ENCODE results near the gene ZFYVE26. TPM values are rescaled to one million over a fixed set of nuclear protein-coding genes. Genes with fewer than 3 reads are reported as not detected.
"Not testable (repeated sequence)": the region's sequence is repeated elsewhere in the genome, so short reads cannot be mapped to it uniquely, and the experiment has no call there.

The ZFYVE26 gene
- total RNA-seq, 2 donors from 2014 or later, result 11.7 to 31.0 TPM

DNA sequence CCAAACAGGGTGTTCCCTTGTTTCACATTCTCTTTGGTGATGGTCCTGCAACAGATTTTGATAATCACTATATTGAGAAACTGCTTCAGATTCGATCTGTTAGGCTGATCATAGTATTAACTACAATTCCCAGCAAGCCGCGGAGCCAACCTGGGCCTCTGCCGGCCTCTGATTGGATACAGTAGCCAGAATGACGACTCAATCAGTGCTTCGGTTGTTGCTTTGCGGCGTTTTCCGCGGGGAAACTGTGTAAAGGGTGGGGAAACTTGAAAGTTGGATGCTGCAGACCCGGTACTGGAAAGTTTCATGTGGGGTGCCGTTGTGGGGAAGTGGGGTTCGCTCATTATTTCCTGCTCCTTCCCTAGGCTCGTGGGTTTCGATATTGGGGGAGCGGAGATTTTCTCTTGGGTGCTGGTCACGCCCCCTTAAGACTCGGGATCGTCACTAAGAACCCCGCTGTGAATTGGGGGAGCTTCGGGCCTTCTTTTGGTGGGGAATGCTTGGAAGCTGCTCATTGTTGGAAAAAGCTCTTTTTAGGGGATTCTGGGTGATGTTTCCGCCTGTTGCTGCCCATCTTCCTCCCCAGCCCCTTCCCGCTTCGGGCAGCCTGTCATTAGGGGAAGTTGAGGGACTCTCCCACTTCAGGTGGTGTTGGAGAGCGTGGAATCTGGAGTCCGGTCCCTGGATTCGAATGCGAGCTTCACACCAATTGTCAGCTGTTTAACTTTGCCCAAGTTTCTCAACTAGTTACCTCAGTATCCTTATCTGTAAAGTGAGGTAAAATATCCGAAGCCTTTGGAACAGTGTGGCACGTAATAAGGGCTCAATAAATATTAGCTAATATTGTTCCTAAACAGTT lies 3.4 kb upstream of the ZFYVE26 start, which contains the start of gene RAD51B:
TSS of gene RAD51B (plus strand) at position 217 of the 859 bp plus-strand sequence.
- Histone ChIP-seq H3K27ac (peak within 1 kb of the TSS in 3 of 4 donors; percentile 7 to 75 (median 72)), H3K9me3 (no peaks in the 10 kb centered on the region), H3K27me3 (no peaks in the 10 kb centered on the region), H3K4me3 (peak within 1 kb of the TSS; percentile 44 to 91), H3K4me1 (peaks cover 26% of the 10 kb centered on the region), H3K36me3 (replicated peaks in 1 of 2; ENCODE audit: insufficient read depth in 1 of 2, low read depth in 2 of 2) (no peaks in the 10 kb centered on the region)
- ATAC-seq (peak; percentile 78), DNase-seq (peak; percentile 85 to 90 (median 87))
- TF ChIP-seq, protein P1, sequence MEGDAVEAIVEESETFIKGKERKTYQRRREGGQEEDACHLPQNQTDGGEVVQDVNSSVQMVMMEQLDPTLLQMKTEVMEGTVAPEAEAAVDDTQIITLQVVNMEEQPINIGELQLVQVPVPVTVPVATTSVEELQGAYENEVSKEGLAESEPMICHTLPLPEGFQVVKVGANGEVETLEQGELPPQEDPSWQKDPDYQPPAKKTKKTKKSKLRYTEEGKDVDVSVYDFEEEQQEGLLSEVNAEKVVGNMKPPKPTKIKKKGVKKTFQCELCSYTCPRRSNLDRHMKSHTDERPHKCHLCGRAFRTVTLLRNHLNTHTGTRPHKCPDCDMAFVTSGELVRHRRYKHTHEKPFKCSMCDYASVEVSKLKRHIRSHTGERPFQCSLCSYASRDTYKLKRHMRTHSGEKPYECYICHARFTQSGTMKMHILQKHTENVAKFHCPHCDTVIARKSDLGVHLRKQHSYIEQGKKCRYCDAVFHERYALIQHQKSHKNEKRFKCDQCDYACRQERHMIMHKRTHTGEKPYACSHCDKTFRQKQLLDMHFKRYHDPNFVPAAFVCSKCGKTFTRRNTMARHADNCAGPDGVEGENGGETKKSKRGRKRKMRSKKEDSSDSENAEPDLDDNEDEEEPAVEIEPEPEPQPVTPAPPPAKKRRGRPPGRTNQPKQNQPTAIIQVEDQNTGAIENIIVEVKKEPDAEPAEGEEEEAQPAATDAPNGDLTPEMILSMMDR (IDR thresholded peaks at IDR 0.05), result no peak
- TF ChIP-seq POLR2A (IDR thresholded peaks at IDR 0.05), result peak in 2 of 3 donors; percentile 23 to 29
- WGBS, 2 donors, result 0% methylated on average over 29 to 30 of the region's 30 CpGs
- intact Hi-C loops (cut with DNase I), result no loop called here

DNA sequence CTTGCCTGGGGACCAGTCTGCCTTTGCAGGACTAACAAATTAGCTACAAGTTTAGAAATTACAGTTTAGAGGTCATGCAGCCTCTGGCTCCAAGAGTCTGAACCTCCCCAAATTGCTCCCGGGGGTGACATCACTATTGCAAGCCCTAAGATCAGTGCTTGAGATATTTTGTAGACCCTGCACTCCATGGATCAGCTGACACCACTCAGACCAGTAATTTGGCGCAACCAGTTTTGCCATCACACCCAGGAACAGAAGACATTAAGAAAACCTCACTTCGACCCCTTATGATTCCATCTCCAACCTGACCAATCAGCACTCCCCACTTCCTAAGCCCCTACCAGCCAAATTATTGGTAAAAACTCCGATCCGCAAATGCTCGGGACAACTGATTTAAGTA lies 2.1 kb upstream of the ZFYVE26 start:
- DNase-seq; ATAC-seq; intact Hi-C loops (cut with DNase I); H3K27ac ChIP-seq; H3K27me3 ChIP-seq; H3K36me3 ChIP-seq (replicated peaks in 1 of 2; ENCODE audit: insufficient read depth in 1 of 2, low read depth in 2 of 2); H3K4me3 ChIP-seq; H3K9me3 ChIP-seq: not testable (repeated sequence)
- WGBS, 2 donors, result 89% methylated on average over 6 of the region's 6 CpGs
- H3K4me1 ChIP-seq, result peaks cover 27% of the 10 kb centered on the region

DNA sequence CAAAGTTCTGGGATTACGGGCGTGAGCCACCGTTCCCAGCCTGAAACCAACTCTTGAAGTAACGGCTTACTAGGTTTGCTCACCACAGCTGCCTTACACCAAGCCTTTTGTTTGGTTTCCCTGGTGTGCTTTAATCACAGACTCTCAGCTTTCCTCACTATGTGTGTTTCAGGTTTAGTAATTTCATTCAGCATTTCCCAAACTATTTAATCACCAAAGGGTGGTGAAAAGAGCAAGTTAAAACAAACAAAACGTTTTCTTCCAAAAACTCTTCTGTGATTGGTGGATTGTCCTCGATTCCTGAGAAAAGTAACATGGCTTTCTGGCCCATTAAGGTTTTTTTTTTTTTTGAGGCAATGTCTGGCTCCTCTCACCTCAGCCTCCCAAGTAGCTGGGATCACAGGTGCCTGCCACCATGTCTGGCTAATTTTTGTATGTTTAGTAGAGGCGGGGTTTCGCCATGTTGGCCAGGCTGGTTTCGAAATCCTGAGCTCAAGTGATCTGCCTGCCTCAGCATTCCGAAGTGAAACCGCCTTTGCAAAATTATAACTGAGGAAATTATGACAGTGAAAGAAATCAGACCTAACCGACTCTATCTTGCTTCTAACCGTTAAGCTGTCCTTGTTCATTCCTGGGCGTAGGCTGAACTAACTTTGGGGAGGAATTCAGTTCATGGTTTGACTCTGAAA lies 1.5 kb upstream of the ZFYVE26 start:
- ATAC-seq (no peak), DNase-seq (no peak)
- Histone ChIP-seq H3K9me3 (no peaks in the 10 kb centered on the region), H3K4me1 (peaks cover 27% of the 10 kb centered on the region), H3K27me3 (no peaks in the 10 kb centered on the region), H3K36me3 (replicated peaks in 1 of 2; ENCODE audit: insufficient read depth in 1 of 2, low read depth in 2 of 2) (peaks cover 0 to 2% of the 10 kb centered on the region in 2 donors), H3K4me3 (no peak overlapping the region), H3K27ac (peak overlapping the region in 3 of 4 donors; percentile 75 to 91 (median 78))
- TF ChIP-seq POLR2A (IDR thresholded peaks at IDR 0.05), result no peak
- TF ChIP-seq, protein P1 (IDR thresholded peaks at IDR 0.05), result no peak
- intact Hi-C loops (cut with DNase I), result no loop called here
- 81 to 88% methylated on average over 14 of the region's 14 CpGs for WGBS, 2 donors

DNA sequence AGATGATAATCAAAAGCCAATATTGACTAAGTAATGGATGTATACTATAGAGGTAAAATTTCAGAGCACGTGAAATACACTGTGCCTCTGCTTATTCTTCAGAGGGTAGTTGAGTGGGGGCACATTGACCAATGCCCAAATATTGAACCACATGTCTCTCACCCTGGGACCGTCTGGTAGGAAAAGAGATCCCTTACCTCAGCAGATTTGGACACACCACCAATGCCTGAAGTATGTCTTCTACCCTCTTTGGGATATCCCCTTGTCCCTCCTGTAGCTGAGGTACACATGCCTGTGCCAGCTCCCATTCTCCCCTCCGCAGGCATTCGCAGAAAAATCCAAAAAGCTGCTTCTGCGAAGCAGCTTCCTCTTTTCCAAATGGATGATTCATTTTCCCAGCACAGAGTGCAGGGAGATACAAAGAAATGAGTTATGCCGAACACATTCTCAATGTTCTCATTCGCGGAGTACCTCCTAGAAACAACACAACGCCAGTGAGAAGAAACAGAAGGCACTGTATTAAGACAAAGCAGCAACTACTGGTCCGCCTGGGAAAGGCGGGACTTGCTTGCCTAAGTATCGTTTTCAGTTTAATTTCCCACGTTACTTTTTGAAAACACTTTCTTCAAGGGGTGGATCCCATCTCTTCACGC lies 691 bp downstream of the ZFYVE26 start:
- WGBS, 2 donors, result 5% methylated on average over 14 of the region's 14 CpGs
- H3K4me3 ChIP-seq, result peak overlapping the region; percentile 69 to 92
- TF ChIP-seq, protein P1 (IDR thresholded peaks at IDR 0.05), result no peak
- TF ChIP-seq POLR2A (IDR thresholded peaks at IDR 0.05), result no peak

DNA sequence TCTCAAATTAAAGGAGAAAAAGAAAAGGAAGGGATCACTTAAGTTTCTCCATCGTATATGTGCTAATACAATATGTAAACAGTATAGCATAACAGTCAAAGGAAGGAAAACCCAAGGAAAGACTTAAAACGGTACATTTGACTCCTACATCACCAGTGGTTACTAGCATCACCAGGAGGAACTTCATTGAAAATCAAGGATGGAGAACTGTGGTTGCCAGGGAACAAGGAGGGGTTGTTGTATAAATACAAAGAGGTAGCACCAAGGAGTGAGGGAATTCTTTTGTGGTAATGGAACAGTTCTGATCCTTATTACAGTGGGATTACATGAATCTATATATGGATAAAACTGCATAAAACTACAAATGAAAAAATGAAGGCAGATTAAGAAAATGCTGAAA lies 1.6 kb downstream of the ZFYVE26 start:
- peaks cover 0 to 2% of the 10 kb centered on the region in 2 donors for H3K36me3 ChIP-seq (replicated peaks in 1 of 2; ENCODE audit: insufficient read depth in 1 of 2, low read depth in 2 of 2)
- TF ChIP-seq, protein P1 (IDR thresholded peaks at IDR 0.05), result no peak
- TF ChIP-seq POLR2A (IDR thresholded peaks at IDR 0.05), result no peak
- H3K4me1 ChIP-seq, result peaks cover 21% of the 10 kb centered on the region
- no peaks in the 10 kb centered on the region for H3K9me3 ChIP-seq
- ATAC-seq (no peak), DNase-seq (no peak)
- WGBS, 2 donors, result 53 to 69% methylated on average over 2 of the region's 2 CpGs
- H3K4me3 ChIP-seq, result no peak overlapping the region
- H3K27me3 ChIP-seq, result no peaks in the 10 kb centered on the region
- intact Hi-C loops (cut with DNase I), result no loop called here
- no peak overlapping the region for H3K27ac ChIP-seq

More for the DNA sequence above, 691 bp downstream of the ZFYVE26 start:
- H3K4me1 ChIP-seq, result peaks cover 23% of the 10 kb centered on the region
- peaks cover 0 to 2% of the 10 kb centered on the region in 2 donors for H3K36me3 ChIP-seq (replicated peaks in 1 of 2; ENCODE audit: insufficient read depth in 1 of 2, low read depth in 2 of 2)
- no peaks in the 10 kb centered on the region for H3K9me3 ChIP-seq
- H3K27ac ChIP-seq, result peak overlapping the region in 3 of 4 donors; percentile 75 to 91 (median 78)
- ATAC-seq, result no peak
- no peaks in the 10 kb centered on the region for H3K27me3 ChIP-seq
- DNase-seq, result no peak
- intact Hi-C loops (cut with DNase I), result no loop called here

Data from body of pancreas (tissue), 4 donors.